Activated naive CD4-positive, alpha-beta T cell treated with anti-CD3 and anti-CD28 coated beads, Interleukin-2, amount 10 ng/mL, durations not matched to agents 7 days and 5 days (primary cell): Measurements from ENCODE around the gene SCN4A.

ENCODE experiments used
- CTCF ChIA-PET: fragments of 350-600 bp; sonication (Branson Sonifier 250); formaldehyde crosslinking; loops from one replicate; lab custom pipeline; 2021; ENCODE audit warnings: antibody characterized with exemption; lab: Charles Lee
- DNase-seq: peaks from one replicate; pipeline ENCODE4 v3.0.0-alpha.2; 2020
- H3K27ac Mint-ChIP-seq: one replicate; pipeline ENCODE4 v1.8.0; 2021; ENCODE audit warnings: mild to moderate bottlenecking, moderate library complexity, mixed read lengths
- H3K27me3 Mint-ChIP-seq: one replicate; pipeline ENCODE4 v1.8.0; 2021; ENCODE audit warnings: mild to moderate bottlenecking, mixed read lengths
- H3K36me3 Mint-ChIP-seq: one replicate; pipeline ENCODE4 v1.8.0; 2021; ENCODE audit warnings: mixed read lengths
- H3K4me1 Mint-ChIP-seq: one replicate; pipeline ENCODE4 v1.8.0; 2021; ENCODE audit warnings: mixed read lengths
- H3K4me3 Mint-ChIP-seq: one replicate; pipeline ENCODE4 v1.8.0; 2021; ENCODE audit warnings: mild to moderate bottlenecking, moderate library complexity, mixed read lengths
- H3K9me3 Mint-ChIP-seq: one replicate; pipeline ENCODE4 v1.8.0; 2021; ENCODE audit warnings: mixed read lengths

SCN4A gene

GRCh38 chr17:64006361-64007088 is 33.8 kb upstream of the SCN4A start:
- Mint-ChIP-seq H3K9me3 (no peaks in the 10 kb centered on the region), H3K27ac (no peak overlapping the region), H3K4me1 (peaks cover 47% of the 10 kb centered on the region), H3K4me3 (no peak overlapping the region), H3K27me3 (no peaks in the 10 kb centered on the region), H3K36me3 (peaks cover 63% of the 10 kb centered on the region)
- CTCF ChIA-PET = interaction anchor here (1.0 to 2.1 kb wide), 2 partner anchors 15 to 20 kb away, joined by 3 to 8 read pairs; no protein-coding TSS in a partner anchor
- DNase-seq = peak; percentile 8

DNA sequence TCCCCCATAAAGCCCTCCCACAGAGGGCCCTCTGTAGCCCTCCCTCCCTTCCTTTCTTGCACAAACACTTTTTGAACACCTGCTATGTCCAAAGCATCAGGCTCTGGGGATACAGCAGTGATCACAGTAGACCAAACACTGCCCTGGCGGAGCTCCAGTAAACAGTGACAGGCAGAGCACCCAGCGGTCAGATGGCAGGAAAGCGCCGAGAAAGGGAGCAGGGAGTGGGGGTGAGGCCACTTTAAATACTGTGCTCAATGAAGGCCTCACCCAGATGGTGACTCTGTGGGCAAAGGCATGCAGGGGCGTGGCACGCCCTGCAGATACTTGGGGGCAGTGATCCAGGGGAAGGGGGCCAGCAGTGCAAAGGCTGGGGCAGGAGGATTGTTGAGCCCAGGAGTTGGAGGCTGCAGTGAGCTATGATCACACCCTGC is 33.0 kb upstream of the SCN4A start:
- Mint-ChIP-seq H3K4me1 (peaks cover 39% of the 10 kb centered on the region), H3K4me3 (no peak overlapping the region), H3K36me3 (peaks cover 56% of the 10 kb centered on the region), H3K27me3 (no peaks in the 10 kb centered on the region), H3K27ac (peak overlapping the region; percentile 71), H3K9me3 (no peaks in the 10 kb centered on the region)
- CTCF ChIA-PET = interaction anchor here (1.6 to 2.1 kb wide), 2 partner anchors 15 to 20 kb away, joined by 4 to 8 read pairs; no protein-coding TSS in a partner anchor
- peak; percentile 3 for DNase-seq

DNA sequence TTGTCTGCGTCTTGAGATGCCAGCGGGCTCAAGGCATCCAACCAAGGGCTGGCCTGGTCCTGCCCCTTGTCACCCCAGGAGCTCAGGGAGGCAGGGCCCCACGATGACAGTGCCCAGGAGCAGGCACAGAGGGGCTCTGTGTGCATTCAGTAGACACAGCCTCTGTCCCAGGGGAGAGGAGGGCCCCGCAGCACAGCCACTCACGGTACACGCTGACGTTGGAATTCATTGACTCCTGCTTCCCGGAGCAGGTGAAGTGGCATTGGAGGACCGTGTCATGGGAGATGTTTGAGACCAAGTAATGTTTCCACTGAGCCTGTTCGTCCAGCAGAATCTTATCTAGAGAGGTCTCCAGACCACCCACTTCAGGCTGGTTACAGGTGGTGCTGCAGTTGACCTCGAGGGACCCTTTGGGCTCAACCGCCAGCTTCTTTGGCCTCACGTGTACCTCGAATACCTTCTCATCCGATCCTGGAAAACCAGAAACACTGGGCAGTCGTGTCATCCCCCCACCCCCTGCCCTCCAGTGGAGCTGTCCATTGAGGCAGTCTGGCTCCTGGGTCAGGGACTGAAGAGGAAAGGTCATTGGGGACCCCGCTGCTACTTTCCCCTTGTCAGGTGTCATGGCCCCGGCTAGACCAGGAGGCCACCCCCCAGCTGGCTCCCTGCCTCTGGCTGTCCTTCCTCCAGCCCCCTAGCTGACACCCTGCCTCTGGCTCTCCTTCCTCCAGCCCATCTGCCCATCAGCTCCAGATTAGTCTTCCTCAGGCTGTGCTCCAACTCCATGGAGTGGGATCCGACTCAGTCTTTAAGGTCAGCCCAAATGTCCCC is 32.4 kb upstream of the SCN4A start:
- Mint-ChIP-seq H3K4me3 (no peak overlapping the region), H3K9me3 (no peaks in the 10 kb centered on the region)

DNA sequence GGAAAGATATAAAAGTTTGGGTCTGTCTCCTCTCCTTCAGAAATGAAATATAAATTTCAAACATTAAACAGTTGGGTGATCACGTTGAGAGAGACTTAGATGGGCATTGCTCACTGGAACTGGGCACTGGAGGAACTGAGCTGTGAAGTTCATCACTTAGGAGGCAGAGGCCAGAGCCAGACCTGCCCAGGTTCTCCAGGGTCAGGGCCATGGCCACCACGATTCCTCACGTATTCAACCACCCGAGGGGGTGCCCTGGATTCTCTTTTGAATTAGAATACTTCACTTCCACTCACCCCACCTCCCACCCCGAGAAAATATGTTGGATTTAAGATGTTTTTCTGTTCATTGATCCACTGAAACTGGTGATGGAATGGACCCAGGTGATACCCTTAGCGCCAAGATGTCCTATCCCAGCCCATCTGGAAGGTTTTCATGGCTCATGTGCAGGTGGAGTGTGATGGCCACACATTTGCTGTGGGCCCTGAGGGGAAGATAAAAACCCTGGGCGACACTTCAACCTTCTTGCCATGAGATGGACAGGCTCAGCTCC is 31.6 kb upstream of the SCN4A start:
- H3K36me3 Mint-ChIP-seq = peaks cover 42% of the 10 kb centered on the region
- H3K27ac Mint-ChIP-seq = no peak overlapping the region
- H3K9me3 Mint-ChIP-seq = no peaks in the 10 kb centered on the region
- peak; percentile 5 for DNase-seq
- H3K4me1 Mint-ChIP-seq = peaks cover 37% of the 10 kb centered on the region
- H3K27me3 Mint-ChIP-seq = no peaks in the 10 kb centered on the region
- no peak overlapping the region for H3K4me3 Mint-ChIP-seq
- CTCF ChIA-PET = interaction anchor here (1.6 kb wide), 1 partner anchor 14 kb away, joined by 4 read pairs; no protein-coding TSS in a partner anchor

More for the DNA sequence above, 32.4 kb upstream of the SCN4A start:
- peak overlapping the region; percentile 71 for H3K27ac Mint-ChIP-seq
- peak; percentile 17 for DNase-seq
- H3K4me1 Mint-ChIP-seq = peaks cover 37% of the 10 kb centered on the region
- H3K27me3 Mint-ChIP-seq = no peaks in the 10 kb centered on the region
- peaks cover 50% of the 10 kb centered on the region for H3K36me3 Mint-ChIP-seq
- CTCF ChIA-PET = interaction anchor here (1.6 to 2.1 kb wide), 2 partner anchors 15 to 21 kb away, joined by 4 to 8 read pairs; no protein-coding TSS in a partner anchor

- peak; percentile 8 for DNase-seq
- Mint-ChIP-seq H3K36me3 (peaks cover 37% of the 10 kb centered on the region), H3K9me3 (no peaks in the 10 kb centered on the region), H3K4me3 (no peak overlapping the region), H3K4me1 (peaks cover 38% of the 10 kb centered on the region), H3K27ac (peak overlapping the region; percentile 35), H3K27me3 (peaks cover 5% of the 10 kb centered on the region)
- CTCF ChIA-PET = no interaction called here
Observed at GRCh38 chr17:64003526-64004121, 30.9 kb upstream of the SCN4A start.

DNA sequence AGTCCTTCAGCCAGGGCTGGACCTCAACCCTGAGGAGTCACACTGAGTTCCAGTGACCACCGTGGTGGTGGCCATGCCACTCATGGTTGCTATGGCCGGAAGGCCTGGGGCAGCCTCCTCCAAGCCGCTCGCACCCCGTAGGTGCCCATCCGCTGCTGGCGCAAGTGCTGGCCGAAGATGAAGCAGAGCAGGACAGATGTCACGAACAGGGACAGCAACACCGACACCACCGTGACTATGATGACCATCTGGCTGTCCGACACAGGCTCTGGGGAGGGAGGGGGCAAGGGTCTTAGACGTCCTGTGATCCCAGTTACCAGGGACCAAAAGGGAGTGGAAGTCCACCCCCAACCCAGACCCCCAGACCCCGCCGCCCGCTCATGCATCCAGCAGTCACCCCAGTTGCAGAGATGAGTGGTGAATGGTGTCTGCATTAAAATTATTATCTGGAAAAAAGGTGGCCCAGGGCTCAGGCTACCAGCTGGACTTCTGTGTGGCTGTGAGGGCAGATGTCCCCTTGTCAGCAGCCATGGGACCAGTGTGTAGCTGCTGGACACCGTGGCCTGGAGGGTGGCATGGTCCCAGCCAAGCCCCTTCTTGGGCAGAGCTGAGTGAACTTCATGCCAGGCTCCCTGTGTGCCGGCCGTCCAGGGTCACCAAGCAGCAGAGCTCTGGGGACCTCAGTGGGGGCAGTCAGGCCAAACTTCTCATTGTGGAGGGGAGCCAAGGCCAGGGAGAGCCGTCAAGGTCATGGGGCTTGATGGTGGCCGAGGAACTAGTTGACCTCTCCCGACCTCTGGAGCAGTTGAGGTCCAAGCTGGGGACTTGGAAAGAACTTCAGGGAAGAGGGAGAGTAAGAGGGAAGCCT is 30.2 kb upstream of the SCN4A start:
- peaks cover 31% of the 10 kb centered on the region for H3K36me3 Mint-ChIP-seq
- peaks cover 37% of the 10 kb centered on the region for H3K4me1 Mint-ChIP-seq

GRCh38 chr17:64001763-64002529 is 29.2 kb upstream of the SCN4A start:
- Mint-ChIP-seq H3K4me3 (no peak overlapping the region), H3K4me1 (peaks cover 40% of the 10 kb centered on the region), H3K36me3 (peaks cover 23% of the 10 kb centered on the region), H3K27me3 (peaks cover 22% of the 10 kb centered on the region), H3K27ac (no peak overlapping the region), H3K9me3 (no peaks in the 10 kb centered on the region)
- CTCF ChIA-PET = interaction anchor here (0.5 to 3.4 kb wide), 2 partner anchors 9 to 23 kb away, joined by 6 to 10 read pairs; no protein-coding TSS in a partner anchor
- peak; percentile 15 for DNase-seq

More for the DNA sequence above, 30.2 kb upstream of the SCN4A start:
- Mint-ChIP-seq H3K27ac (no peak overlapping the region), H3K9me3 (no peaks in the 10 kb centered on the region), H3K4me3 (no peak overlapping the region), H3K27me3 (peaks cover 12% of the 10 kb centered on the region)
- CTCF ChIA-PET = interaction anchor here (3.4 kb wide), 1 partner anchor 23 kb away, joined by 10 read pairs; no protein-coding TSS in a partner anchor
- peak; percentile 18 for DNase-seq

DNA sequence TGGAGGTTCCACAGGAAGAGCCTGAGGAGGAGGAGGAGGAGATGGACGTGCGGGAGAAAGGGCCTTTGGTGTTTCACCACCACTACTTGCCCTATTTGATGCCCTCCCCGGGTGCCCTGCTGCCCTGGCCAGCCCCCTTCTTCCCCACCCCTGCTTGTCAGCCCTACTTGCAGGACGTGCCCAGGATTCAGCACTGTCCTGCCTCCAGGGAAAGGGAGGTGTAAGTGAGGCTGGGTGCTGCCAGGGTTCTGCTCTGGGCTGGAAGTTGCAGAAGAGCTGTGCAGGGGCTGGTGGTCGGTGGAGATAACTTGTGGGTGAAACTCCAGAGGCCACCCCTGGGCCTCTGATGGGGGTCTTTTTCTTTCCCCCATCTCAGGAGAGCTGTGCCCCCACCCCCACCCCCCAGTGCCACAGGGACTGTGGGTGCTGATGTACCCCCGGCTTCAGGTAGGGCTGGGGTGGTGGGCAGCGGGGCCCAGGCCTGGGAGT is 28.4 kb upstream of the SCN4A start:
- Mint-ChIP-seq H3K27me3 (peaks cover 29% of the 10 kb centered on the region), H3K4me1 (peaks cover 45% of the 10 kb centered on the region), H3K9me3 (no peaks in the 10 kb centered on the region), H3K36me3 (peaks cover 23% of the 10 kb centered on the region), H3K27ac (peak overlapping the region; percentile 24), H3K4me3 (no peak overlapping the region)
- CTCF ChIA-PET = interaction anchor here (3.4 kb wide), 1 partner anchor 24 kb away, joined by 10 read pairs; no protein-coding TSS in a partner anchor
- no peak for DNase-seq

- H3K4me3 Mint-ChIP-seq = peak overlapping the region; percentile 90
- peaks cover 45% of the 10 kb centered on the region for H3K4me1 Mint-ChIP-seq
- CTCF ChIA-PET = interaction anchor here (0.7 to 3.4 kb wide), 7 partner anchors 9 to 133 kb away, joined by 3 to 10 read pairs (median 5); partner anchors contain the start of gene ICAM2
- H3K27me3 Mint-ChIP-seq = peaks cover 39% of the 10 kb centered on the region
- peak; percentile 20 for DNase-seq
- H3K9me3 Mint-ChIP-seq = no peaks in the 10 kb centered on the region
- peak overlapping the region; percentile 14 for H3K27ac Mint-ChIP-seq
- peaks cover 18% of the 10 kb centered on the region for H3K36me3 Mint-ChIP-seq
Observed at GRCh38 chr17:63999680-64000531, 27.2 kb upstream of the SCN4A start.

GRCh38 chr17:63998721-63999679 is 26.3 kb upstream of the SCN4A start:
- H3K4me1 Mint-ChIP-seq = peaks cover 51% of the 10 kb centered on the region
- DNase-seq = peak; percentile 52
- H3K9me3 Mint-ChIP-seq = no peaks in the 10 kb centered on the region
- CTCF ChIA-PET = interaction anchor here (0.7 to 3.4 kb wide), 9 partner anchors 8 to 135 kb away, joined by 3 to 13 read pairs (median 5); partner anchors contain the start of genes GH1 and ICAM2
- H3K27ac Mint-ChIP-seq = peak overlapping the region; percentile 71
- peaks cover 45% of the 10 kb centered on the region for H3K27me3 Mint-ChIP-seq
- H3K36me3 Mint-ChIP-seq = peaks cover 14% of the 10 kb centered on the region
- H3K4me3 Mint-ChIP-seq = peak overlapping the region; percentile 90
